Measurements from ENCODE around the gene FBXO31.

FBXO31 gene, protein sequence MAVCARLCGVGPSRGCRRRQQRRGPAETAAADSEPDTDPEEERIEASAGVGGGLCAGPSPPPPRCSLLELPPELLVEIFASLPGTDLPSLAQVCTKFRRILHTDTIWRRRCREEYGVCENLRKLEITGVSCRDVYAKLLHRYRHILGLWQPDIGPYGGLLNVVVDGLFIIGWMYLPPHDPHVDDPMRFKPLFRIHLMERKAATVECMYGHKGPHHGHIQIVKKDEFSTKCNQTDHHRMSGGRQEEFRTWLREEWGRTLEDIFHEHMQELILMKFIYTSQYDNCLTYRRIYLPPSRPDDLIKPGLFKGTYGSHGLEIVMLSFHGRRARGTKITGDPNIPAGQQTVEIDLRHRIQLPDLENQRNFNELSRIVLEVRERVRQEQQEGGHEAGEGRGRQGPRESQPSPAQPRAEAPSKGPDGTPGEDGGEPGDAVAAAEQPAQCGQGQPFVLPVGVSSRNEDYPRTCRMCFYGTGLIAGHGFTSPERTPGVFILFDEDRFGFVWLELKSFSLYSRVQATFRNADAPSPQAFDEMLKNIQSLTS

DNA sequence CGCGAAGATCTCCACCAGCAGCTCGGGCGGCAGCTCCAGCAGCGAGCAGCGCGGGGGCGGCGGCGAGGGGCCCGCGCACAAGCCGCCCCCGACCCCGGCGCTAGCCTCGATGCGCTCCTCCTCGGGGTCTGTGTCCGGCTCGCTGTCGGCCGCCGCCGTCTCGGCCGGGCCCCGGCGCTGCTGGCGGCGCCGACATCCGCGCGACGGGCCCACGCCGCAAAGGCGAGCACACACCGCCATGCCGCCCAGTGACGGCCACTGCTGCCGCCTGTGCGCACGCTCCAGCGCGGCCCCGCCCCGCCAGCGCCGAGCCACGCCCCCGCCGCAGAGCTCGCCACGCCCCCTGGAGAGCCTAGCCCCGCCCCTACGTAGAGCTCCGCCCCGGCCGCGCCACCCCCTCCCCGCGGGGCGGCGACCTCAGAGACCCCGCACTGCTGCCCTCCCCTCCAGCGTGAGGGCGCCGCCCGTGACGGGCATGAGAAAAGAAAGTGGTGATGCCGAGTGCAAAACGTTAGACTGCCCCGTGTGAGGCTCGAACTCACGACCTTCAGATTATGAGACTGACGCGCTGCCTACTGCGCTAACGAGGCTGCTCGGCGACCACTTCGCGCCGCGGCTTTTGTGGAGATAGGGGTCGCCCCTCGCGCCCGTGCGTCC, at the start of gene FBXO31:
Gene FBXO31, minus strand, starts transcription at position 272 of the 657 bp plus-strand sequence. Its CDS starts 32 bp downstream, at position 240.
- DNase-seq = peak; percentile 95

DNA sequence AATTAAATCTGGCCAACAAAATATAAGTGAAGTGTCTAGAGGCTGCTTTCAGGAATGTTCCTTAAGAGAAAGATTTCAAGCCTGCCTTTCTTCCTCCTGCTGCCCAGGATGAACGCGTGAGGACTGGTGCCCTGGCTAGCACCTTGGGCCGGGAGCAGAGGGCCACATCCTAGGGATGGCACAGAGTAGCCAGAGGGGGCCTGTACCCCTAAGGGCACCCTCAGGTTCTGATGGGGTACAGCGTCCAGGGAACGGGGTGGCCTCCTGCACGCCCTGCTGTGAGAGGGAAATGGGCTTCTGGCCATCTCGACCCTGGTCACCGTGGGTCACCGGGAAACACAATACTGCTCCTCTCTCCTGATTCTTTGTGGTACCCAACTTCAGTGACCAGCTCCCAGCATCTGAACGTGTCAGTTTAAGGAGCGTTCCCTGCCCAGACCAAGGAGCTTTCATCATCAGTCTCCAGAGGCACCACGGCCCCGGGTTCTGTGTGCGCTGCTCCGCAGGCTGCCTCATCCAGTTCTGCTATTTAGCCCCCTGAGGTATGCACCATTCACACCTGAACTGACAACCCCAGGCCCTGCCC, 48.8 kb upstream of the FBXO31 start:
- DNase-seq = no peak

DNA sequence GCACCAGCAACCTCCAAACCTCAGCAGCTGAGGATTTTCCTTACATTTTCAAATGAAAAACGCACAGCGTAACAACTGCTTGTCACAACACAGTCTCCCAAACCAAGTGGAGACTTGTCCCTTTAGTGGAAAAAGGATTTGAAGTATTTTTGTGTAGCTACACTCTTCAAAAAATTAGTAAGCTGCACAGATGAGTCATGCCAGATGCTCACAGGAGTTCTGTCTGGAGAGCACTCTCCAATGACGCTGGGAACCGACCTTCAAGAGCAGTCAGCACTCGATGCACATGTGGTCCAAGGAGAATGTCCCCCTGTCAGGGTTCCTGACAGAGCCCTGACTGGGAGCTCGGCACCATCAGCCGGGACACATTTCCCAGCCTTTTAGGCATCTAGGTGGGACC, 48.4 kb upstream of the FBXO31 start:
- DNase-seq = no peak

DNA sequence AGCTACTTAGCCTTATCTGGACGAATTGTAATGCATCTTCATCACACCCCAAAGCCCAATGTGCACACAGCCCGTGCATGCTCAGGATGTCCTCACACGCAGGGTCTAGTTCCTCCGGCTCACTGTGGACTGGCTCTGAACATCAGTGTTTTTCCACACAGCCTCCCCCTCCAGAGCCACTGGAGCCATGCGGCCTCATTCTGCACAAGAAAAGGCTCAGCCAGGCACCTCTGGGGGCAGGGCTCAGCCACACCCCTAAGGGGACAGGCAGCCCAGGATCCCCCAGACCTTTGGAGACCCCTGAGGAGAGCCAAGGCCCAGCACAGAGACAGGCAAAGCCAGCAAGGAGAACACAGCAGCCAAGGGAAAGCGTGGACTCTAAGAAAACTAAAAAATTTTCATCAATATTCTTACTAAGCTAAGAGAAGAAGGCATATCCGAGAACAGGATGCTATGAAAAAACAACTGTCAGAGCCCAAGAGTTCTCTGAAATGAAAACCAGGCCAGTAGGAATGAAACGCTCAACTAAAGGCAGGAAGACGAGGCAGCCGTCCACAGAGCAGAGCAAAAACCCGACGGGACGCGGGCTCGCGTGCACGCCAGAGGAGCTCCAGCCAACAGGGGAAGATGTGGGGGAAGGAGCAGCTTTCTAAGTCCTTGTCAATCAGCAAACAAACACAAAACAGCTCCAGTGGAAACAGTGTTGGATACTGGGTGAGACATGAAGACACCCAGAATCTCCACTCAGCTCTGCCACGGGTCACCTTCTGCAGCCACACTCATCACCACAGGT, 43.0 kb upstream of the FBXO31 start:
- DNase-seq = no peak

DNA sequence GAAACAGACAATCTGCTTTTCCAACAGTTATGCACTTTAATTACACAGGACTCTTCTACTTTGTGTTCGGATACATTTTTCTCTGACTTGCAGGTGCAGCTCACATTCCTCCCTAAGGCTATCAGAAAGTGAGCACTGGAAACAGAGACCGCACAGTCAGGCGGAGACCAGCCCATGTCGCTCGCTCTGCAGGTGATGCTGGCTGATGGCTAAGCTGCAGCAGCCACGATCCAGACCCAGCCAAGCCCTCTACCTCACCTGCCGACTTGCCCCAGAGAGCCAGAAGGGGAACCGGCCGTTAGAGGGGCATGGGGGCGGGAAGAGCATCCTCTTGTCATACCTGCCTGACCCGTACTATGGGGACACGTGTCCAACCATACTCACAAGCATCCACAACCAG, 42.4 kb upstream of the FBXO31 start:
- DNase-seq = no peak

DNA sequence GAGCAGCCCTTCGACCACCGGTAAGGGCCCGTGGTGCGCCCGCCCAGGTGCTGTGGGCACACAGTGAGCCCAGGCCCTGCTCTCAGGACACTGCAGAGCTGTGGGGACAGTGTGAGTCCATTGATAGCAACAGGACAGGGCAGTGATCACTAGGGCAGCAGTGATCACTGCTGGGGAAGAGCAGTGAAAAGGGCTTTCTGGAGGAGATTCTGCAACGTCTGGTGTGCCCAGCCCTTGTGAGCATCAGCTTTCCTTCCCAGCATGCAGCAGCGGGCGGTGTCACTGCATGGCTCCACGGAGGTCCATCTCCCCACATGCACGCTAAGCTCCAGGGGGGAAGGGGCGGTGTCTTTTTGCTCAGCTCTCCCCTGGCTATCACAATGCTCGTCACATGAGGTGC, 40.7 kb upstream of the FBXO31 start:
- no peak for DNase-seq

DNA sequence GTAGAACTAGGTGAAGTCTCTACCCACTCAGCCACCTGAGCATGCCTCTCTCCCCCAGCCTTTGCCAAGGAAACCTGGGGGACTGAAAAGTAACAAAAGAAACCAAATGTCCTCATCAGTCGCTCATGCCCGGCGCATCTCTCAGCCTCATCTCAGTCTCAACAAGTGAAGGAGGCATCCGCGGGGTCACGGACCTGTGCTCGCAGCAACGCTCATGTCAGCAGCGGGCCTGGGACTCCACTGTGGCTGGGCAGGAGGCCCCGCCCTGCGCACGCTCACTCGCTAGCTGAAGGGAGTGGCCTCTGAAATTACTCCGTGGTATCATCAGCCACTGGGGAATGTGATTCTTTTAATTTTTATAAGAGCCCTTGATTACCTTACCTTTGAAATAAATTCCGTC, 39.9 kb upstream of the FBXO31 start:
- no peak for DNase-seq

DNA sequence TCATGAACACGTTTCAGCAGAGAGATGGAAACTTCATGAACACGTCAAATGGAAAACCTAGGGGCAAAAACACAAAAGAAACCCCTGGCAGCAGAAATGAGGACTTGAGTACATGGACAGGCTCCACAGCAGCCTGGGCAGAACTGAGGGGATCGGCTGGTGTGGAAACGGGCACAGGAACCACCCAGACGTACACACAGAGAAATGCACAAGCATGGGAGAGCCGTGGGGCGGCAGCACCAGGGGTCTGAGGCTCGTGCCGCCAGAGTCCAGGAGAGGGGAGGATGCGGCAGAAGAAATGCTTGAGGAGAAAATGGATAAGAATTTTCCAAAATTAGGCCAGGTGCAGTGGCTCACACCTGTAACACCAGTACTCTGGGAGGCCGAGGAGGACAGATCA, 38.5 kb upstream of the FBXO31 start:
- DNase-seq = no peak

DNA sequence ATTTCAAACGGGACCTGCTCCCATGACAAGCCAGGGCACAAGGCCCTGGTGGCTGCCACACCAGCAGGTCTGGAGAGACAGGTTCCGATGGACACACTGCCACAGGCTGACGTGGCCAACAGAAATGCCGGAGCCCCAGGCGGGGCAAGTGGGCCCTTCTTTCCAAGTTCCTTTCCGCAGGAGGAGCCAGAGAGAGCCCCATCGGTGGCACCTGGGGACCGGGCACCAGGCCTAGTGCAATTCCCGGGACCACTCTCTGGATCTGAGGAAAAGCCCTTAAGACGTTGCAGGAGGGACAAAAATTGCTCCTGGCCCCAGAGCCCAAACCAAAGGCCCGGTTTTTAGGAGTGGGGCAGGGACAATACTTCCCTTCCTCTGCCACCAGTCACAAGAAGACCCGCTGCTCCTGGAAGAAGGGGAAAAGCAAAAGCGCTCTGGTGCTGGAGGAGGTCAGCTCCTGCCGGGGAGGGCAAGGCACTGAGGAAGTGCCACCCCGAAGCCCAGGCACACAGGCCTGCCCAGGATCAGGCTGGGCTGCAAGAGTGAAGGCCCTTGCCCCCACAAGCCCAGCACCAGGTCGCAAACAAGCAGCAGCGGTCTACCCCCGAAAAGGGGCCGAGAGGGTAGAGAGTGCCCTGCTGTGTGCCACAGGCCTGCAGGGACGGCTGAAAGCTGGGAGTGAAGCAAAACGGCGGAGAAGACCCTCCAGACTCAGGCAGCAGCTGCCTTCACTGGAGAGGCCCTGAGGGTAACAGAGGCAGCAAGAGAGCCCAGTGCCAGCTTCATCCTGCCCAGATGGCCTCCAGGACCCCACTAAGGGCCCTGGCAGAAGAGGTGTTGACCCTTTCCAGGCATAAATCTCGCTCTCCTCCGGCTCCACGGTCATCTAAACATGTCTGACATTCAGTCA, 37.7 kb upstream of the FBXO31 start:
- DNase-seq = no peak

DNA sequence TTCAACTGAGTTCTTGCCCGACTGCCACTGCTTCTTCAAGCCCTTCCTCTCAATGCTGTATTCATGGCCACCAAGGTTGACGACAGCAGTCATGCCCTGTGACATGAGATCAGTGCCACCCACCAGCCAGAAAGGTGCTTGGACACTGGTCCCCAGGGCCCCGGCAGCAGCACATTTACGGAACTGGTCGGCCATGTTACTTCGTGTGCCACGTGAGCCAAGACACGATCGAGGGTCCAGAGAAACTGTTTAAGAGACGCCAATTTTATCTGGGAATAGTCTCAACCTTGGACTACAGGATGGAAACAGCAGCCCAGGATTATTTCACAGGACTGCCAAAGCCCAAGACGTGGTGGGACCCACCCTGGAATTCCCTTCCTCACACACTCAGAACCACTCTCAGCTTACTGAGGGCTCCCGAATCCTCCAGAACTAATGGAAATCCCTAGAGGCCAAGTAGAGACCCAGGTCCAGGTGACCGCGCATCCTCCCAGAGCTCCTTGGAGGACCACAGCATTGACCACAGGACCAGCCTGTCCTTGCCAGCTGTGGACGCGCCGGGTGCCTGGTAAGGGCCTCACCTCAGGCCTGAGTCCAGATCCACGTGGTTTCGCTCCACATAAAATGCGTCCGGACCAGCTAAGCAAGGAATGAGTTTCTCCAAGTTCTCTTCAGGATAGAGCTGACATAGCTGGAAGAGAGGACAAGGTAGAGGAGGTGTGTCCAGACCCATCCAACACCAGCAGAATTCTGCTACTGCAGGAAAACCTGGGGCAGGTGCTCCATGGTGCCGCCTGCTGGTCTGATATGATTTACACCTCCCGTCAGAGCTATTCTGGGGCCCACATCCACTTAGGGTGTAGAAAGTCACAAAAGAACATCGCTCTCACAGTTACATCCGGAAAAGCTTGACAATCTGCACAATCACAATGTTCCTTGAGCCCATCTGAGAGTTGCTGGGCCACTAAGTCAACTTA, 36.7 kb upstream of the FBXO31 start:
- DNase-seq = no peak

DNA sequence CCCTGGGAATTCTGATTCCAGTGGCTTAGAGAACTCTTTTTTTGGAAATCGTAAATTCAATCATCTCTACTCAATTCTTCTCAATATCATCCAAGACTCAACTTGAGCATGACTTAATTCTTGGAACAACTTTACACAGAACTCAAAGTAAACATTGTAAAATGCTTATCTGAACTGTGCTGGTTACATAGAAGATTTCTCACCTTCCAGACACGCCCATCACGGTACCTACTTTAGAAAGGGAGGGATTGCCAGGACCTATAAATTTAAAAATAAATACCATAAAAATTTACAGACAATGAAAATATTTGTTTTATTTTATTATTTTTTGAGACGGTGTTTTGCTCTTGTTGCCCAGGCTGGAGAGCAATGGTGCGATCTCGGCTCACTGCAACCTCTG, 35.1 kb upstream of the FBXO31 start:
- no peak for DNase-seq

DNA sequence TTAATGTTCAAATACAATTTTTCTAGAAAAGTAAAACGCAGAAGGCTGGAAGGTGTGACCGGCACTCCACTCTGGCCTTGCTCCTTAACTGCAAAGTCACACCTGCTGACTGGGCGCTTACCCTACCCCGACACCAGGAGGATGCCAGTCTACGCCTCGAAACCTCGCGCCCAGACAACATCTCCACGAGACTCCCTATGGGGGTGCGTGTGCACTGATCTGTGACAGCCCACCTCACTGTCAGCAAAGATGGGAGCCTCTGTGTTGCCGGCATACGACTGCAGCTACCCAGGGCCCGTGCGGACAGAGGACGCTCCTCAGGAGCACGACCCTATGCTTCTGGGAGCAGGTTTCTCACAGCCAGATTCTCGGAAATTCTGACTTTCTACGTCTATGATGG, 34.6 kb upstream of the FBXO31 start:
- DNase-seq = no peak

DNA sequence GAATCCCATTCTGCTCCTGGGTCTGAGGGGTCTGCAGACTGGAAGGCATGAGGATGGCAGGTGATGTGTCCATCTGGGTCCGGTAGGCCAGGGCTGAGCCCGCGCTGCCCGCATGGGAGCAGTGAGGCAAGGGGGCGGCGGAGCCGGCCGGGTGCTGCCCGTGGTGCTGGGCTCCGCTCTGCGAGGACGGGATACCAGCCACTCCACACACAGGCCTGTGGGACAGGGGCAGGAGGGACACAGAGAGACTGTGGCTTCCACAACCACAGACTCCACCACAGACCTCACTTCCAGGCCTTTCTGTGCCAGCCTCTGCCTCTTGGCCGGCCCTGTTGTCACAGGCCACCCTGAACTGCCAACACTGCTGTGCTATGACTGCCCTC, 33.9 kb upstream of the FBXO31 start:
- DNase-seq = no peak

DNA sequence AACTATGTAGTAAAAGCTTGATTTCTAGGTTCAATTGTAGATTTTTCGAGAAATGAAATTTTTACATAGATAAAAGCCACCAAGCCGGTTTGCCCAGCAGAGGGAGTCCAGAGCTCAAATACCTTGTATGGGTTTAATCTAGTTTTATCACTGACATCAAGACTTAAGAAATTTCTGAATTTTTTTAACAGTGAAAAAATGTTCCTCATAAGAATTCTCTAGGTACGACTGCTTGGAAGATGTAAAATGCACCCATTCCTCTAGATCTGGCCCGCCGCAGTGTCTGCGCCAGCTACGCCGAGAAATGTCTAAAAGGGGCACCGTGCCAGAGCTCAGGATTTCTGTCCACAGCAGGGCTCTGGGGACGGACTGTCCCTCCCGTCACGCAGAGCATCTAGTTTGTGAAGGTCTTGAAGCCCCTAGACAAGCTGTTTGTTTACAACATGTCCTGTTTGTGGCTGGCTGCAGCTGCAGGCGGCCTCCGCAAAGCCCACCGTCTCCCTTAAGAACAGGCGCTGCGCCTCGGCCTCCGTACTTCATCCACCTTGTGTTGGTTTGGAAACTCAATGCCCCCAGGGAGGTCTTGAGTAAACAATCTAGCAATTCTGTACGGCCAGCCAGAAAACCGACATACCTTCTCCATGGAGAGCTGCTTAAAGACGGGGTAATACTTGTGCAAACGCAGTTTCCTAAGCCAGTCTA, 33.4 kb upstream of the FBXO31 start:
- peak; percentile 16 for DNase-seq

DNA sequence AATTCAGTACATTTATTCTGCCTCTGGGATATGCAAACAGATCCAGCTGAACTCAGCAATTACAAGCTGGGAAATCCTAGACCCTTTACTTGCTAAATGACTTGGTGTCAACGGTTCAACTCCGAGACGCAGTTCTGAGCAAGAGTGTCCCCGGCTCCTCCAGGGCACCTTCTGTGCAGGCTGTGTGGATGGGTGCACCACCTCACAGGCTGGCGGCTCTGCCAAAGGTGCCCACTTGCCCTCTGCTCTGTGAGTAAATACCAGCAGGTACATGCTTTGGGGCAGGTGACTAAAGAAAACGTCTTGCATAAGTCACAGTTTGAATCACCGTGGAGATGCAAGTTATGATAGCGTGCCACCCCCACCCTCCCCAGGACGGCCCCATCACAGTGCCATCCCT, 31.9 kb upstream of the FBXO31 start:
- DNase-seq = no peak

DNA sequence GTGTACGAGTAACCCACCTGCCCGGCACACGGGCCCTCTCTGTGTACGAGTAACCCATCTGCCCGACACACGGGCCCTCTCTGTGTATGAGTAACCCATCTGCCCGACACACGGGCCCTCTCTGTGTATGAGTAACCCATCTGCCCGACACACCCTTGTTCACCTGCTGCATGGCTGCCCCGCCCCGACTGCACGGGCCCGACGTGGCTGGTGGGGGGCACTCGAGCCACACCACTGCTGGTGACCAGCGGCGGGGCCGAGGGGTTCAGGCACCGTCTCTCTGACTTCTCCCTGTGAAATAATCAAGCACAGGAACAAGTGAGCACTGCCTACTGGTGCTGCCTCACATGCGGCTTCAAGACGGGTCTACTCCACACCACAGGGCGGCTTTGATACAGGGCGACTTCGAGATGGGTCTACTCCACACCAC, 30.7 kb upstream of the FBXO31 start:
- DNase-seq = peak; percentile 62

DNA sequence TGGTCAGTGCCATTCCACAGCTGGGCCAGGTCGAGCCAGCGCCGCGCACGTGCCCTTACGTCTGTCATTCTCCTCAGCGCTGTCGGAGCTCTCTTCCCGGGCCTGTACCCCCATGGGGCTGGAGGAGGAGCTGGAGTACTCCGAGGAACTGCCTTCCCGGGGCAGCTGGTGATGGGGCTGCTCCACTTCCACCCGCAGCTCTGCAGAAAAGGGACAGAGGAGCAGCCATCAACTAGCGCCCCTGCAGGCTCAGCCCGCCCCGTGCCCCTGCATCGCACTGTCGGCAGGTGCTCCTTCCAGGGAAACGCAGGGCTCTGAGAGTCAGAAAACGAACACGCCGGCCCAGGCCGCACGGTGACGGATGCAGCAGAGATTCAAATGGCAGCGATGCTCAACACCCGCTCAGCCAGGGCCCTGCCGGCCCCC, 29.4 kb upstream of the FBXO31 start:
- DNase-seq = no peak

DNA sequence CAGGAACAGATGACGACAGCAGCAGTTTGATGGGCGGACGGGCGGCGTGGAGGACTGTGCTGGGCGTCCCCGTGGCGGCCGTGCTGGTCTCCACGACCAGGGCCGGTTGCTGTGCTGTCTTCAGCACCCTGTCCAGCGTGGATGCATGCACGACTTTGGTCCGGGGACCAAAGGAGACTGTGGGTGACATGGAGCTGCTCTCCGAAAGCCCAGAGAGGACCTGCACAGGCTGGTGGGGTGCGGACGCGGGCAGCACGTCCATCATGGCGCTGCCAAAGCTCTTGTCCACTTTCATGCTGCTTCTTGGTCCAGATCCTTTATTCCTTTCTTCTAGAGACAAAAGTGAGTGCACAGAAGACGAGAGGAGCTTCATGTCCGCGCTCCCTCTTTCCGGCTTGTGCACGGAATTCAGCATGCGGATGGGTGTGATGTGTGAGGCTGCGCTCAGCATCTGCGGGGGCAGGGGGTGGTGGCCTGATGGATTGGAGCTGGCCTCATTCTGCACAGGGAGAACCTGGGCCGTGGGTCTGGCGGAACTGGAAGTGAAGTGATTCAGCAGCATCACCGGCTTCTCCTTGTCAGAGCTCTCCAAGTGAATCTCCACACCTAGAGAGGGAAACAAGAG, 28.9 kb upstream of the FBXO31 start:
- no peak for DNase-seq
